Thyroid gland (tissue), 4 donors: ENCODE measurements around the gene POLR3A.

Experiments used
- CTCF ChIP-seq, 6 experiments: fragments of 200-600 bp in 3 of 6; fragments of 450-650 bp in 3 of 6; sonication (generic) in 3 of 6; IDR thresholded peaks; one replicate each; pipeline ENCODE4 v1.5.1; 2016 to 2019; ENCODE audit warnings: antibody characterized with exemption in 6 of 6, mild to moderate bottlenecking in 2 of 6, inconsistent platforms in 1 of 6, moderate library complexity in 1 of 6
- POLR2A ChIP-seq, 2 donors: fragments of 450-650 bp; IDR thresholded peaks; one replicate each; pipeline ENCODE4 v1.6.1; 2017; ENCODE audit warnings: antibody characterized with exemption in 2 of 2, mild to moderate bottlenecking in 2 of 2, moderate library complexity in 1 of 2

- no peak for TF ChIP-seq CTCF (IDR thresholded peaks at IDR 0.05)
- no peak for TF ChIP-seq POLR2A (IDR thresholded peaks at IDR 0.05)
Measured at GRCh38 chr10:77922055-77922454, 107.3 kb downstream of the POLR3A start.
